ENCODE data around the gene IKZF5.

The IKZF5 gene

DNA sequence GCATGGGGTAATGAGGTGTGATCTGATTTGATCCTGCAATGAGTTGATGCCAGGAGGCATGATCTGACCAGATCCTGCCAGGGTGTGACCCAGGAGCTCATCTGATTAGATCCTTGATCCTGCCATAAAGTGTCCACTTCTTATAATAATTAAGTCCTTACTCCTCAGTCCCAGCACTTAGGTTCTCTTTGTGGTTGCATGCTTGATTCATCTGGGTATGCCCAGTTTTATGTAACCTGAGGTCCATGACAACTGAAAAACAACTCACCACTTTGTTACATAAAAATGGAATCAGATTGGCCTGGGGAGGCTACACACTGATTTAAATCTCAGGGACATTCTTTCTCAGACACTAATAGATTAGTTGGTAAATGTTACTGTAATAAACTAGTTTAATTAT, 19.3 kb upstream of the IKZF5 start:
- Histone ChIP-seq H3K27ac (ENCODE audit: extremely low read depth, low read depth, low read length) (no peak overlapping the region), H3K36me3 (ENCODE audit: control insufficient read depth in 2 of 2, insufficient read depth in 1 of 2, low read length in 2 of 2) (no peaks in the 10 kb centered on the region; a peak in 1 of 3 replicates), H3K4me1 (ENCODE audit: control insufficient read depth, insufficient read depth, low read length) (no peaks in the 10 kb centered on the region), H3K4me3 (ENCODE audit: low read depth, low read length) (no peak overlapping the region), H3K9me3 (ENCODE audit: control insufficient read depth, insufficient read depth, low read depth, low read length) (no peaks in the 10 kb centered on the region)
- POLR2A ChIA-PET = no interaction called here
- TF ChIP-seq ZNF302 (tag by site-specific recombination; IDR thresholded peaks at IDR 0.05; ENCODE audit: low read depth) (no peak), ZNF596 (tag by site-specific recombination; IDR thresholded peaks at IDR 0.05) (no peak), KLF10 (tag by site-specific recombination; IDR thresholded peaks at IDR 0.05) (no peak), ZNF433 (tag by site-specific recombination; IDR thresholded peaks at IDR 0.05; ENCODE audit: low read depth) (no peak), KLF16 (tag by site-specific recombination; IDR thresholded peaks at IDR 0.05) (no peak), ZNF416 (tag by site-specific recombination; IDR thresholded peaks at IDR 0.05) (no peak), ZNF585B (tag by site-specific recombination; IDR thresholded peaks at IDR 0.05) (no peak), ZNF529 (tag by site-specific recombination; IDR thresholded peaks at IDR 0.05; ENCODE audit: insufficient replicate concordance) (no peak), ZNF292 (tag by site-specific recombination; IDR thresholded peaks at IDR 0.05; ENCODE audit: borderline replicate concordance, low read depth) (no peak), HOXC10 (CRISPR knock-in tag; IDR thresholded peaks at IDR 0.05) (no peak), ZNF354C (tag by site-specific recombination; IDR thresholded peaks at IDR 0.05; ENCODE audit: borderline replicate concordance, low read depth) (no peak), ZNF350 (tag by site-specific recombination; IDR thresholded peaks at IDR 0.05) (no peak), ZNF837 (tag by site-specific recombination; IDR thresholded peaks at IDR 0.05) (no peak)
- TF ChIP-seq, protein P1, sequence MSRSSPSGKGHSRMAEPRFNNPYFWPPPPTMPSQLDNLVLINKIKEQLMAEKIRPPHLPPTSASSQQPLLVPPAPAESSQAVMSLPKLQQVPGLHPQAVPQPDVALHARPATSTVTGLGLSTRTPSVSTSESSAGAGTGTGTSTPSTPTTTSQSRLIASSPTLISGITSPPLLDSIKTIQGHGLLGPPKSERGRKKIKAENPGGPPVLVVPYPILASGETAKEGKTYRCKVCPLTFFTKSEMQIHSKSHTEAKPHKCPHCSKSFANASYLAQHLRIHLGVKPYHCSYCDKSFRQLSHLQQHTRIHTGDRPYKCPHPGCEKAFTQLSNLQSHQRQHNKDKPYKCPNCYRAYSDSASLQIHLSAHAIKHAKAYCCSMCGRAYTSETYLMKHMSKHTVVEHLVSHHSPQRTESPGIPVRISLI (tag by site-specific recombination; IDR thresholded peaks at IDR 0.05) = no peak
- TF ChIP-seq, protein P2, sequence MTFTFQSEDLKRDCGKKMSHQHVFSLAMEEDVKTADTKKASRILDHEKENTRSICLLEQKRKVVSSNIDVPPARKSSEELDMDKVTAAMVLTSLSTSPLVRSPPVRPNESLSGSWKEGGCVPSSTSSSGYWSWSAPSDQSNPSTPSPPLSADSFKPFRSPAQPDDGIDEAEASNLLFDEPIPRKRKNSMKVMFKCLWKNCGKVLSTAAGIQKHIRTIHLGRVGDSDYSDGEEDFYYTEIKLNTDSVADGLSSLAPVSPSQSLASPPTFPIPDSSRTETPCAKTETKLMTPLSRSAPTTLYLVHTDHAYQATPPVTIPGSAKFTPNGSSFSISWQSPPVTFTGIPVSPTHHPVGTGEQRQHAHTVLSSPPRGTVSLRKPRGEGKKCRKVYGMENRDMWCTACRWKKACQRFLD (tag by site-specific recombination; IDR thresholded peaks at IDR 0.05) = no peak
- TF ChIP-seq, protein P3, sequence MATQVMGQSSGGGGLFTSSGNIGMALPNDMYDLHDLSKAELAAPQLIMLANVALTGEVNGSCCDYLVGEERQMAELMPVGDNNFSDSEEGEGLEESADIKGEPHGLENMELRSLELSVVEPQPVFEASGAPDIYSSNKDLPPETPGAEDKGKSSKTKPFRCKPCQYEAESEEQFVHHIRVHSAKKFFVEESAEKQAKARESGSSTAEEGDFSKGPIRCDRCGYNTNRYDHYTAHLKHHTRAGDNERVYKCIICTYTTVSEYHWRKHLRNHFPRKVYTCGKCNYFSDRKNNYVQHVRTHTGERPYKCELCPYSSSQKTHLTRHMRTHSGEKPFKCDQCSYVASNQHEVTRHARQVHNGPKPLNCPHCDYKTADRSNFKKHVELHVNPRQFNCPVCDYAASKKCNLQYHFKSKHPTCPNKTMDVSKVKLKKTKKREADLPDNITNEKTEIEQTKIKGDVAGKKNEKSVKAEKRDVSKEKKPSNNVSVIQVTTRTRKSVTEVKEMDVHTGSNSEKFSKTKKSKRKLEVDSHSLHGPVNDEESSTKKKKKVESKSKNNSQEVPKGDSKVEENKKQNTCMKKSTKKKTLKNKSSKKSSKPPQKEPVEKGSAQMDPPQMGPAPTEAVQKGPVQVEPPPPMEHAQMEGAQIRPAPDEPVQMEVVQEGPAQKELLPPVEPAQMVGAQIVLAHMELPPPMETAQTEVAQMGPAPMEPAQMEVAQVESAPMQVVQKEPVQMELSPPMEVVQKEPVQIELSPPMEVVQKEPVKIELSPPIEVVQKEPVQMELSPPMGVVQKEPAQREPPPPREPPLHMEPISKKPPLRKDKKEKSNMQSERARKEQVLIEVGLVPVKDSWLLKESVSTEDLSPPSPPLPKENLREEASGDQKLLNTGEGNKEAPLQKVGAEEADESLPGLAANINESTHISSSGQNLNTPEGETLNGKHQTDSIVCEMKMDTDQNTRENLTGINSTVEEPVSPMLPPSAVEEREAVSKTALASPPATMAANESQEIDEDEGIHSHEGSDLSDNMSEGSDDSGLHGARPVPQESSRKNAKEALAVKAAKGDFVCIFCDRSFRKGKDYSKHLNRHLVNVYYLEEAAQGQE (tag by site-specific recombination; IDR thresholded peaks at IDR 0.05) = no peak
- TF ChIP-seq, protein P4, sequence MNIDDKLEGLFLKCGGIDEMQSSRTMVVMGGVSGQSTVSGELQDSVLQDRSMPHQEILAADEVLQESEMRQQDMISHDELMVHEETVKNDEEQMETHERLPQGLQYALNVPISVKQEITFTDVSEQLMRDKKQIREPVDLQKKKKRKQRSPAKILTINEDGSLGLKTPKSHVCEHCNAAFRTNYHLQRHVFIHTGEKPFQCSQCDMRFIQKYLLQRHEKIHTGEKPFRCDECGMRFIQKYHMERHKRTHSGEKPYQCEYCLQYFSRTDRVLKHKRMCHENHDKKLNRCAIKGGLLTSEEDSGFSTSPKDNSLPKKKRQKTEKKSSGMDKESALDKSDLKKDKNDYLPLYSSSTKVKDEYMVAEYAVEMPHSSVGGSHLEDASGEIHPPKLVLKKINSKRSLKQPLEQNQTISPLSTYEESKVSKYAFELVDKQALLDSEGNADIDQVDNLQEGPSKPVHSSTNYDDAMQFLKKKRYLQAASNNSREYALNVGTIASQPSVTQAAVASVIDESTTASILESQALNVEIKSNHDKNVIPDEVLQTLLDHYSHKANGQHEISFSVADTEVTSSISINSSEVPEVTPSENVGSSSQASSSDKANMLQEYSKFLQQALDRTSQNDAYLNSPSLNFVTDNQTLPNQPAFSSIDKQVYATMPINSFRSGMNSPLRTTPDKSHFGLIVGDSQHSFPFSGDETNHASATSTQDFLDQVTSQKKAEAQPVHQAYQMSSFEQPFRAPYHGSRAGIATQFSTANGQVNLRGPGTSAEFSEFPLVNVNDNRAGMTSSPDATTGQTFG (tag by site-specific recombination; IDR thresholded peaks at IDR 0.05; ENCODE audit: borderline replicate concordance) = no peak
- CTCF ChIA-PET = interaction anchor here (0.6 to 0.7 kb wide), 2 partner anchors 283 to 366 kb away, joined by 3 read pairs; no protein-coding TSS in a partner anchor

DNA sequence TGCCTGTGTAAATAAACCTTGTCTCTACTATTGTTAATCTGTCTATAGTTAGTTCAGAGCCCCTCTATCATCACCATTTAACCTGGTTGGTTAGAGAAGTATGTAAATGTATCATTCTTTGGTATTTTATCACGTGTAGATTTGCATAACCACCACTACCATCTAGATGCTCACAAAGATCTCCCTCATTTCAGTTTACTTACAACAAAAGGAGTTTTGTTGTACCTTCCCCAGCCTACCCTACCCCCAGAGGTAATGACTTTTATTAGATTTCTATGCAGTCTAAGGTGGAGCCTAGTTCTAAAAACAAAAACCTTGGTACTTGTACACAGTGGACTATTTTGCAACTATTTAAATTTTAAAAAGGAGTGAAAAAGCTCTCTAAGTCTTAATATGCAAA, 17.7 kb upstream of the IKZF5 start:
- no peaks in the 10 kb centered on the region for H3K9me3 ChIP-seq (ENCODE audit: control insufficient read depth, insufficient read depth, low read depth, low read length)
- H3K36me3 ChIP-seq (ENCODE audit: control insufficient read depth in 2 of 2, insufficient read depth in 1 of 2, low read length in 2 of 2) = no peaks in the 10 kb centered on the region; a peak in 1 of 3 replicates
- H3K4me3 ChIP-seq (ENCODE audit: low read depth, low read length) = no peak overlapping the region
- ChIA-PET CTCF (interaction anchor here (0.5 kb wide), 1 partner anchor 96 kb away, joined by 3 read pairs; no protein-coding TSS in a partner anchor), POLR2A (no interaction called here)
- no peak overlapping the region for H3K27ac ChIP-seq (ENCODE audit: extremely low read depth, low read depth, low read length)
- no peaks in the 10 kb centered on the region for H3K4me1 ChIP-seq (ENCODE audit: control insufficient read depth, insufficient read depth, low read length)
- TF ChIP-seq KLF9 (tag by site-specific recombination; IDR thresholded peaks at IDR 0.05; ENCODE audit: low read depth) = no peak
- TF ChIP-seq ZNF529 (tag by site-specific recombination; IDR thresholded peaks at IDR 0.05; ENCODE audit: insufficient replicate concordance) = no peak
- no peak for TF ChIP-seq ZNF394 (tag by site-specific recombination; IDR thresholded peaks at IDR 0.05; ENCODE audit: borderline replicate concordance)
- TF ChIP-seq BCL11A (tag by site-specific recombination; IDR thresholded peaks at IDR 0.05; ENCODE audit: low read depth) = no peak
- TF ChIP-seq ZNF561 (tag by site-specific recombination; IDR thresholded peaks at IDR 0.05; ENCODE audit: borderline replicate concordance) = no peak
- TF ChIP-seq, protein P5, sequence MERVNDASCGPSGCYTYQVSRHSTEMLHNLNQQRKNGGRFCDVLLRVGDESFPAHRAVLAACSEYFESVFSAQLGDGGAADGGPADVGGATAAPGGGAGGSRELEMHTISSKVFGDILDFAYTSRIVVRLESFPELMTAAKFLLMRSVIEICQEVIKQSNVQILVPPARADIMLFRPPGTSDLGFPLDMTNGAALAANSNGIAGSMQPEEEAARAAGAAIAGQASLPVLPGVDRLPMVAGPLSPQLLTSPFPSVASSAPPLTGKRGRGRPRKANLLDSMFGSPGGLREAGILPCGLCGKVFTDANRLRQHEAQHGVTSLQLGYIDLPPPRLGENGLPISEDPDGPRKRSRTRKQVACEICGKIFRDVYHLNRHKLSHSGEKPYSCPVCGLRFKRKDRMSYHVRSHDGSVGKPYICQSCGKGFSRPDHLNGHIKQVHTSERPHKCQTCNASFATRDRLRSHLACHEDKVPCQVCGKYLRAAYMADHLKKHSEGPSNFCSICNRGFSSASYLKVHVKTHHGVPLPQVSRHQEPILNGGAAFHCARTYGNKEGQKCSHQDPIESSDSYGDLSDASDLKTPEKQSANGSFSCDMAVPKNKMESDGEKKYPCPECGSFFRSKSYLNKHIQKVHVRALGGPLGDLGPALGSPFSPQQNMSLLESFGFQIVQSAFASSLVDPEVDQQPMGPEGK (tag by site-specific recombination; IDR thresholded peaks at IDR 0.05) = no peak
- TF ChIP-seq, protein P6, sequence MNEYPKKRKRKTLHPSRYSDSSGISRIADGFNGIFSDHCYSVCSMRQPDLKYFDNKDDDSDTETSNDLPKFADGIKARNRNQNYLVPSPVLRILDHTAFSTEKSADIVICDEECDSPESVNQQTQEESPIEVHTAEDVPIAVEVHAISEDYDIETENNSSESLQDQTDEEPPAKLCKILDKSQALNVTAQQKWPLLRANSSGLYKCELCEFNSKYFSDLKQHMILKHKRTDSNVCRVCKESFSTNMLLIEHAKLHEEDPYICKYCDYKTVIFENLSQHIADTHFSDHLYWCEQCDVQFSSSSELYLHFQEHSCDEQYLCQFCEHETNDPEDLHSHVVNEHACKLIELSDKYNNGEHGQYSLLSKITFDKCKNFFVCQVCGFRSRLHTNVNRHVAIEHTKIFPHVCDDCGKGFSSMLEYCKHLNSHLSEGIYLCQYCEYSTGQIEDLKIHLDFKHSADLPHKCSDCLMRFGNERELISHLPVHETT (tag by site-specific recombination; IDR thresholded peaks at IDR 0.05) = no peak

All from HEK293 (cell line).